GM12891 (cell line): ENCODE measurements around the gene ACSL1.
"Not testable (repeated sequence)": the region's sequence is repeated elsewhere in the genome, so short reads cannot be mapped to it uniquely, and the experiment has no call there.

Experiments
- DNase-seq: peaks from one replicate; pipeline ENCODE4 v3.0.0; 2011; ENCODE audit warnings: low spot score; ENCODE audit not compliant: insufficient read length
- FAIRE-seq: peaks from 2 replicates; lab custom pipeline; 2011; peaks lifted over from hg19 to GRCh38; lab: Jason Lieb, UNC
- PAX5 ChIP-seq: IDR thresholded peaks from 2 replicates; pipeline ENCODE4 v1.6.1; 2011; ENCODE audit warnings: low read length, moderate library complexity, mild to moderate bottlenecking; ENCODE audit not compliant: insufficient read depth, severe bottlenecking
- POLR2A ChIP-seq: IDR thresholded peaks from 2 replicates; pipeline ENCODE4 v1.6.1; 2011; ENCODE audit warnings: low read depth, low read length, control low read depth
- POLR2AphosphoS5 ChIP-seq: IDR thresholded peaks from 2 replicates; pipeline ENCODE4 v1.6.1; 2011; ENCODE audit warnings: low read depth, low read length, control low read depth
- POU2F2 ChIP-seq: IDR thresholded peaks from 2 replicates; pipeline ENCODE4 v1.6.1; 2011; ENCODE audit warnings: low read depth, mild to moderate bottlenecking, control low read depth, low read length, moderate library complexity
- SPI1 ChIP-seq: IDR thresholded peaks from 2 replicates; pipeline ENCODE4 v1.6.1; 2011; ENCODE audit warnings: low read depth, low read length, control low read depth
- TAF1 ChIP-seq: IDR thresholded peaks from 2 replicates; pipeline ENCODE4 v1.6.1; 2011; ENCODE audit warnings: low read depth, low read length, control low read depth

ACSL1 gene

DNA sequence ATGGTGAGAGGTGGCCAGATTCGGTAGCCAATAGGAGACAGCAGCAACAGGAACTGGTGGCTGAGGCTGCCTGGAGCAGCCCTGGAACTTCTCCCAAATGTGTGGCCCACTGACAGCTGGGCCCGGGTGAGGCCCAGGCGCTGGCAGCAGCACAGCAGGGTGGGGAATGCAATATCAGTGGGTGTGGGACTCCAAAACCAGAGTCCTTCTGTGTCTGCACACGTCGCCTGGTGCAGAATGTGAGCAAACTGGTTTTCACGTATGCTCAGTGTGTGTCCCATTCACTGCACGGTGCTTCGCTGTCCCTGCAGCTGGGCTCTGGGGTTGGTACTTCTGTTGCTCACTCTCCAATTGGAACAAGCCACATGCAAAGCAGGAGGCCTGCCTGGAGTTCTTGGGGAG lies 77.5 kb downstream of the ACSL1 start:
- FAIRE-seq: no peak
- DNase-seq: no peak
- TF ChIP-seq POU2F2 (no peak), SPI1 (no peak)

DNA sequence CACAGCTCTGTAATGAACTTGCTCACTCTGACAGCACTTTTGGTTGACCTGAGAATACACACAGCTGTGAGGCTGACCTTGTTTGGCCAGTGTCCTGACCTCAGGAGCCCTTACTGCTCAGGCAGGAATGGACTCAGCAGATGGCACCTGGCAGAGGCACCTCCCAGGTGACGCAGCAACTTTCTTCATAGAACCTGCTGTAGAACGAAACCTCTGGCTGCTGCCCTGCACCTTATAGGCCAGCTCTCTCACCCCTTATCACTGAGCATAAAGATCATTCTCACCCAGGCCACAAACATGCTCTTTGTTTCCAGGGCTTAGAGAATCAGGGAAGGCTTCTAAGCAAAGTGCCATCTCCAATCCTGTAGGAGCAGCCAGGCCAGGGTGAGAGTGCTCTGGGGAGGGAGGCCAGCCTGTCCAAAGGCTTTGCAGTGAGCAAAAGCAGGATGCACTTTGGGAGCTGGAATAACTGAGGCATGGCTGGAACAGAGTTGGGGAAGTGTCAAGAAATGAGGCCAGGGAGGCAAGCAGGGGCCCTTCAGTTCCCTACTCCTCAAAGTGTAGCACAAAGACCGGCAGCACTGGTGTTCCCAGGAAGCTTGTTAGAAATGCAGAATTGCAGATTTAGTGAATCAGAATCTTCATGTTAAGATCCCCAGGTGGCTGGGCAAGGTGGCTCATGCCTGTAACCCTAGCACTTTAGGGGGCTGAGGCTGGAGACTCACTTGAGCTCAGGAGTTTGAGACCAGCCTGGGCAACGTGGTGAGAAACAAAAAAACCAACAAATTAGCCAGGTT lies 78.5 kb downstream of the ACSL1 start:
- FAIRE-seq (no peak), DNase-seq (no peak)
- TF ChIP-seq POLR2A: no peak

DNA sequence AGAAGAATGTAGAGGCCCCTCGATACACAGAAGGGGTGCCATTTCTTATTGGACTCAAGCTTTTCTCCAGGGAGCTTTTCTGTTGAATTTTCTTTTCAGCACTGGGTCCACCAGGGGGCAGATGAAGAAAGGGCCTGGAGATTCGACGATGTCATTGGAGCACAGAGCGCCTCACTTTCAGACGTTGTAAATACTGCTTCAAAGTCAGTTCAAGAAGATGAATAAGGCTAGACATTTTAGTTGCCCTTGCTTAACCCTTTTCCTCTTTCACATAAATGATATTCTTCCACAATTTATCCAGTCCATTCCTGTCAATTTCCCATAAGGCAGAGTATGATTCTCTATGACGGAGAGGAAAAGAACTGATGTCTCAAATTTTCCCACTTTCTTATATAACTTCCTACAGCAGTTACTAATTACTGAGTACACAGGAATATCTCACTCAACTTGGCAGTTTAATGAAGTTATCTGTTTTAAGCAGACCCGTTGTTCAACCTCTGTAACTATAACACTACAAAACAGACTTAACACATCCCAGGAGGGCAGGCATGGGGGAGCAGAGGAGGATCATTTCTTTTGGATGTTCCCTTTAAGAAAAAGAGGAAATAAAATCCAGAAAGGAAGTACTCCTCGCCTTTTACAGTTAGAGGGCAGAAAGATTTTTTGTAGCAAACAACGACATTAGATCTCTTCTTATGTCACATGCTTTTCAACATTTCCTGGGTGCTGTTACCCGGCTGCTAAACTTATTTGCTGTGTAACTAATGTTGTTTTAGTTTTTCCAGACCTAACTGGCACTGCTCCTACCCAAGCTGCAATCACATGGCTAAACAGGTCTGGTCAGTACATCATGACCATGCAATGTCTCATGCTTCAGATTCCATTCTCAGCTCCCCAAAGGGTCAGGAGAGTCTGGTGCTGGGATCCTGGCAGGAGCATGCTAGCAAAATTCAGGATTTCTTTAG lies 79.7 kb downstream of the ACSL1 start:
- TF ChIP-seq POLR2A (no peak), TAF1 (no peak), PAX5 (no peak), POU2F2 (no peak), SPI1 (no peak), POLR2AphosphoS5 (no peak)
- DNase-seq (peak; percentile 79), FAIRE-seq (peak; percentile 73)

DNA sequence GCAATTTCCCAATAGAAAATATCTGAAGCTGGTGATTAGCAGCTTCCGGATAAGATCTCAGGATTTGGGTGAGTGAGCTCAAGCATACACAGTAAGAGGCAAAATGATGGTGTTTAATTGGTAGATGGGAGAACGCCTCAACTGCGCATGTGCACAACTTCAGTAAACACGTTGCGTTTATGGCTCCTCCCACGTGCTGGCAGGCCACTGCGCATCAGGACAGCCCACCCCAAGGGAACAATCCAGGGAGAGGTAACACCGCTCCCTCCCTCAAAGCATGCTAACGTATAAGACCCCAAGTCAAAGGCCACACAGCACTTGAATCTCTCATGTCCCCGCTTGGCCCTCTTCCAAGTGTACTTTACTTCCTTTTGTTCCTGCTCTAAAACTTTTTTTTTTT lies 81.5 kb downstream of the ACSL1 start:
- DNase-seq (no peak), FAIRE-seq (no peak)
- no peak for TF ChIP-seq TAF1

DNA sequence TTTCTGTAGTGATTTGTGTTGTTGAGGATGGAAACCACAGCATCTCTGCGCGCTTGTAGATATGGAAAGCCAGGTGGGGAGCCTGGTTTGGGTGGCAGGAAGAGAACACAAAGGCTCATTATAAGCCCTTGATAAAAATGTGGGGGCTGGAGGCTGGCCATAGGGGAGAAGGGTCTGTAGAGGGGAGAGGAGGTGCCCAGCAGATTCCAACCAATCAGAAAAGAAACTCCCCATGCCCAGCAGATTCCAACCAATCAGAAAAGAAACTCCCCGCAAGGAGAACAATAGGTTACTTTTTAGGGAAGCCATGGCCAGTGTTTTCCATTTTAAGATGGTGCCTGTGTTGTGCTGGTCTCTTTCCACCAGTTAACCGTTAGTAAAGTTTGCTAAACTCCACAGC lies 82.1 kb downstream of the ACSL1 start:
- FAIRE-seq (no peak), DNase-seq (no peak)
- TF ChIP-seq PAX5 (no peak), POLR2A (no peak), SPI1 (no peak), POLR2AphosphoS5 (no peak), TAF1 (no peak), POU2F2 (no peak)

DNA sequence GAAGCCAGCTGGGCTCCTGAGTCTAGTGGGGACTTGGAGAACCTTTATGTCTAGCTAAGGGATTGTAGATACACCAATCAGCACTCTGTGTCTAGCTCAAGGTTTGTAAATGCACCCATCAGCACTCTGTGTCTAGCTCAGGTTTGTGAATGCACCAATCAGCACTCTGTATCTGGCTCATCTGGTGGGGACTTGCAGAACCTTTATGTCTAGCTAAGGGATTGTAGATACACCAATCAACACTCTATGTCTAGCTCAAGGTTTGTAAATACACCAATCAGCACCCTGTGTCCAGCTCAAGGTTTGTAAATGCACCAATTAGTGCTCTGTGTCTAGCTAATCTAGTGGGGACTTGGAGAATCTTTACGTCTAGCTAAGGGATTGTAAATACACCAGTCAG lies 84.1 kb downstream of the ACSL1 start:
- not testable (repeated sequence) for DNase-seq, FAIRE-seq

DNA sequence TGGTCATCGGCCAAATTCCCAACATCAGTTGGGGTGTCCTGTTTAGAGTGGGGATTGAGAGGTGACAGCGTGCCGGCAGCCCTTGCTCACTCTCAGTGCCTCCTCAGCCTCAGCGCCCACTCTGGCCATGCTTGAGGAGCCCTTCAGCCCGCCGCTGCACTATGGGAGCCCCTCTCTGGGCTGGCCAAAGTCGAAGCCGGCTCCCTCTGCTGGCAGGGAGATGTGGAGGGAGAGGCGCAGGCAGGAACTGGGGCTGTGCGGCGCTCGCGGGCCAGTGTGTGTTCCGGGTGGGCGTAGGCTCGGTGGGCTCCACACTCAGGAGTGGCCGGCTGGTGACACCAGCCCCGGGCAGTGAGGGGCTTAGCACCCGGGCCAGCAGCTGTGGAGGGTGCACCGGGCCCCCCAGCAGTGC lies 84.8 kb downstream of the ACSL1 start:
- TF ChIP-seq POLR2AphosphoS5 (no peak), POLR2A (no peak), TAF1 (no peak), POU2F2 (no peak), SPI1 (no peak), PAX5 (no peak)
- DNase-seq: no peak
- no peak for FAIRE-seq

DNA sequence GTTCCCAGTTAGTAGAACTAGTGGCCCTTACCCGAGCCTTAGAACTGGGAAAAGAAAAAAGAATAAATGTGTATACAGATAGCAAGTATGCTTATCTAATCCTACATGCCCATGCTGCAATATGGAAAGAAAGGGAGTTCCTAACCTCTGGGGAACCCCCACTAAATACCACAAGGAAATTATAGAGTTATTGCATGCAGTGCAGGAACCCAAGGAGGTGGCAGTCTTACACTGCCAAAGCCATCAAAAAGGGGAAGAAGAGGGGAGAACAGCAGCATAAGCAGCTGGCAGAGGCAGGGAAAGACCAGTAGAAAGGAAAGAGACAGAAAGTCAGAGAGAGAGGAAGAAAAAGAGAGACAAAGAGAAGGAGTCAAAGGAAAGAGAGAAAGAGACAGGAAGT lies 86.2 kb downstream of the ACSL1 start:
- peak; percentile 5 for FAIRE-seq
- not testable (repeated sequence) for DNase-seq

DNA sequence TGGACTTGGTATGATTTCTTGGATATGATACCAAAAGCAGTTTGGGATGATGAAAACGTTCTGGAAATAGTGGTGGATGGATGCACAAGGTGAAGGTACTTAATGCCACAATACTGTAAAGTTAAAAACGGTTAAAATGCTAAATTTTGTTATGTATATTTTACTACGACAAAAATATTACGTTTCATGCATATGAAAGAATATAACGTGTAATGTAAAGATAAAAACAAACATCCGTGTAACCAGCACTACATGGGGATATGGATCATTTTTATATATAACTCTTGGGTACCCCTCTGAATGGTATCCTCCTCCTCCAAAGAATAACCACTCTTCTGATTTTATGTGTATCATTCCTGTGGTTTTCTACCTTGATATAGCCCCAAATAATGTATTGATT lies 91.0 kb downstream of the ACSL1 start:
- no peak for TF ChIP-seq POLR2AphosphoS5
- no peak for TF ChIP-seq SPI1
- DNase-seq (no peak), FAIRE-seq (no peak)

DNA sequence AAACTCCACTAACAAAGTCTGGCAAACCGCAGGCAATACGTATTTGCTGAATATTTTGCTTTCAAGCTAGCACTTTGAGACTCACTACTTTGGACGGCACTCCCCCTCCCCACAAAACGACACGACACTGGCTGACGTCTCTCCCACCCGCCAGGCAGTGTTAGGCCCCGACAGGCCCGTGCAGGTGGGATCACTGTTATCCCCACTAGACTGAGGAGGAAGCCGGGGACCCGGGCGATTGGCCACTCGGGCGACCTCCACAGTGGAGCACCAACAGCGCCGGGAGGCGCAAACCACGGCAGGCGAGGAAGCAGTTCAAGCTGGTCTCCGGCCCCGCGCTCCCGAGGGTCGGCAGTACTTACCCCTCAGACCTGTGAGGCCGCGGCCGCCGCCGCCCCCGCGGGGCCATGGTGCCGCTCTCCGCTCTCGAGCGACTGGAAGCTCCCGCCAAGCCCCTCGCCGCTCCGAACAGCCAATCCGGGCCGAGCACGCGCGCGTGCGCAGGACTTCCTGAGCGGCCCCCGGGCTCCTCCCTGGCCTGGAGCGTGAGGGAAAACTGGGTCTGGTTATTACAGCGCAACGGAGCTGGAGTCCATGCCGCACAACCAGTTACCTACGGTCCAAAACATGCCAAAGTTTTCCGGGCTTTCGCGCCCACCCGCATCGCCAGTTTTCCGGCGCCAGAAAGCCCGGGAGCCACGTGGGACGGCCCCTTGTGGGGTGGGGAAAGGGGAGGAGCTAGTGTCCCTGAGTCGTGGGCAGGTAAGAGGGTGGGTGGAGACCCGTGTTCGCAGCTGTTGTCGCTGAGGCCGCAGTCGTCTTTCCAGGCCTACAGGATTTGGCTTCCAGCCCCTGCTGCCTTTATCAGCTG lies 91.9 kb downstream of the ACSL1 start, which contains the start of gene CENPU:
CENPU (minus strand) TSS at position 443 of the 871 bp plus-strand sequence; CDS start at position 409, 34 bp downstream.
- peak; percentile 94 for FAIRE-seq
- peak; percentile 98 for DNase-seq
- TF ChIP-seq POLR2A (peak; percentile 74), PAX5 (peak; percentile 59), POLR2AphosphoS5 (peak; percentile 53; the same call in 1 of the 2 replicates), TAF1 (peak; percentile 49; the same call in 1 of the 2 replicates), POU2F2 (peak; percentile 85), SPI1 (no peak)
